GM12878 (cell line): ENCODE measurements around the gene DDX23. TPM values are rescaled to one million over a fixed set of nuclear protein-coding genes. Genes with fewer than 3 reads are reported as not detected.

ENCODE experiments used
- ATAC-seq: fragments of 200-7000 bp; cut with Tn5 transposase; 3 replicates; pipeline ENCODE4 v1.9.1; 2020; ENCODE audit warnings: mild to moderate bottlenecking, moderate library complexity
- BruUV-seq: library from RNA; stranded (reverse); fragments of 400-500 nt; replicated peaks from 2 replicates; lab custom pipeline; 2021; lab: Mats Ljungman, UMichigan
- CTCF ChIA-PET: fragments of 300-600 bp; sonication (Branson Sonifier 250); formaldehyde crosslinking; extraction: SDS; loops from one replicate; lab custom pipeline; 2021; ENCODE audit warnings: inconsistent platforms; lab: Yijun Ruan, JAX
- POLR2A ChIA-PET: fragments of 350-600 bp; formaldehyde crosslinking; extraction: SDS; loops from one replicate; lab custom pipeline; 2021; ENCODE audit warnings: inconsistent platforms; lab: Charles Lee
- RAD21 ChIA-PET: fragments of 300-600 bp; sonication (Branson Sonifier 250); formaldehyde crosslinking; loops from one replicate; lab custom pipeline; 2023; ENCODE audit warnings: antibody characterized with exemption; ENCODE audit not compliant: unreplicated experiment; lab: Charles Lee
- SMC1A ChIA-PET: fragments of 300-600 bp; sonication (Branson Sonifier 250); formaldehyde crosslinking; loops from one replicate; lab custom pipeline; 2023; ENCODE audit not compliant: unreplicated experiment, uncharacterized antibody; lab: Charles Lee
- DNase-seq: peaks from one replicate; pipeline ENCODE4 v3.0.0-alpha.2; 2011; ENCODE audit warnings: low read depth, low spot score
- FAIRE-seq: peaks from 3 replicates; lab custom pipeline; 2011; peaks lifted over from hg19 to GRCh38; lab: Jason Lieb, UNC
- H2AFZ ChIP-seq: 2 replicates; pipeline ENCODE4 v1.6.0; 2011; ENCODE audit warnings: low read depth, low read length, control low read depth; ENCODE audit not compliant: control insufficient read depth
- H3K27ac ChIP-seq: 2 replicates; pipeline ENCODE4 v1.5.1; 2011; ENCODE audit warnings: control low read depth; ENCODE audit not compliant: control insufficient read depth, insufficient read depth
- H3K27me3 ChIP-seq, 2 experiments: replicated peaks in 1 of 2; 2 replicates each; pipeline versions ENCODE4 v1.6.0 to v1.6.1; 2011; ENCODE audit warnings: low read length in 1 of 2; ENCODE audit not compliant: control insufficient read depth in 2 of 2, insufficient read depth in 2 of 2
- H3K36me3 ChIP-seq, 2 experiments: 2 replicates each; pipeline ENCODE4 v1.5.1; 2011; ENCODE audit warnings: low read length in 1 of 2; ENCODE audit not compliant: control insufficient read depth in 2 of 2, insufficient read depth in 2 of 2
- H3K4me1 ChIP-seq: 2 replicates; pipeline ENCODE4 v1.6.1; 2011; ENCODE audit warnings: mild to moderate bottlenecking, low read length, moderate library complexity, mixed read lengths; ENCODE audit not compliant: control insufficient read depth, insufficient read depth
- H3K4me2 ChIP-seq: 2 replicates; pipeline ENCODE4 v1.6.0; 2011; ENCODE audit warnings: control low read depth; ENCODE audit not compliant: control insufficient read depth, insufficient read depth
- H3K4me3 ChIP-seq: fragments of 200-600 bp; sonication (generic); 2 replicates; pipeline ENCODE4 v1.5.1; 2016
- H3K79me2 ChIP-seq: 2 replicates; pipeline ENCODE4 v1.6.0; 2011; ENCODE audit warnings: low read length; ENCODE audit not compliant: control insufficient read depth, insufficient read depth
- H3K9ac ChIP-seq: 2 replicates; pipeline ENCODE4 v1.8.0; 2011; ENCODE audit warnings: low read length, control low read depth, mixed read lengths; ENCODE audit not compliant: control insufficient read depth, insufficient read depth
- H3K9me3 ChIP-seq: replicated peaks from 3 replicates; pipeline ENCODE4 v1.5.1; 2011; ENCODE audit warnings: mild to moderate bottlenecking, low read length; ENCODE audit not compliant: control insufficient read depth, insufficient read depth
- H4K20me1 ChIP-seq: 2 replicates; pipeline ENCODE4 v1.6.0; 2011; ENCODE audit not compliant: control insufficient read depth, insufficient read depth
- ATF7 ChIP-seq: fragments of 450-650 bp; IDR thresholded peaks from 2 replicates; pipeline ENCODE4 v1.6.1; 2016; ENCODE audit warnings: low read depth, mild to moderate bottlenecking
- CEBPZ ChIP-seq: fragments of 150-350 bp; IDR thresholded peaks from 2 replicates; pipeline ENCODE4 v1.6.1; 2016; ENCODE audit warnings: low read depth, low read length
- CHD4 ChIP-seq: fragments of 200-600 bp; sonication (generic); IDR thresholded peaks from 2 replicates; pipeline ENCODE4 v1.6.1; 2016; ENCODE audit warnings: mild to moderate bottlenecking
- E4F1 ChIP-seq: fragments of 450-650 bp; IDR thresholded peaks from 2 replicates; pipeline ENCODE4 v1.6.1; 2018; ENCODE audit warnings: borderline replicate concordance, mild to moderate bottlenecking; ENCODE audit not compliant: partially characterized antibody
- HDAC6 ChIP-seq: fragments of 200-600 bp; sonication (generic); IDR thresholded peaks from one replicate; pipeline ENCODE4 v1.8.0; 2017; ENCODE audit warnings: antibody characterized with exemption; ENCODE audit not compliant: unreplicated experiment
- IRF5 ChIP-seq: fragments of 450-650 bp; IDR thresholded peaks from 2 replicates; pipeline ENCODE4 v1.6.1; 2017; ENCODE audit warnings: borderline replicate concordance
- KDM1A ChIP-seq: fragments of 200-600 bp; sonication (generic); IDR thresholded peaks from 2 replicates; pipeline ENCODE4 v1.6.1; 2016; ENCODE audit warnings: borderline replicate concordance
- MTA3 ChIP-seq: IDR thresholded peaks from 2 replicates; pipeline ENCODE4 v1.6.1; 2012; ENCODE audit warnings: low read length, inconsistent platforms, borderline replicate concordance
- MYB ChIP-seq: fragments of 150-350 bp; IDR thresholded peaks from 2 replicates; pipeline ENCODE4 v1.6.1; 2014; ENCODE audit warnings: mild to moderate bottlenecking, low read depth, low read length, borderline replicate concordance
- POLR2AphosphoS2 ChIP-seq: IDR thresholded peaks from 2 replicates; pipeline ENCODE4 v1.6.1; 2011; ENCODE audit warnings: low read depth, mild to moderate bottlenecking, low read length, improper control_type of control experiment, moderate library complexity
- RELA ChIP-seq: fragments of 450-650 bp; IDR thresholded peaks from 2 replicates; pipeline ENCODE4 v1.8.0; 2014; ENCODE audit warnings: borderline replicate concordance; ENCODE audit not compliant: partially characterized antibody
- ZNF384 ChIP-seq: IDR thresholded peaks from 2 replicates; pipeline ENCODE4 v1.6.1; 2012; ENCODE audit warnings: low read depth, mild to moderate bottlenecking, low read length, improper control_type of control experiment, borderline replicate concordance
- ZNF687 ChIP-seq: fragments of 450-650 bp; IDR thresholded peaks from 2 replicates; pipeline ENCODE4 v1.6.1; 2017; ENCODE audit warnings: mild to moderate bottlenecking, moderate library complexity
- WGBS: methylation state at CpG from one replicate; pipeline ENCODE4 v1.1.6; 2016; ENCODE audit warnings: low lambda C conversion rate; ENCODE audit not compliant: insufficient replicate concordance, insufficient coverage; ENCODE audit errors: missing lambda C conversion rate; 5-methylcytosine and 5-hydroxymethylcytosine counted together
- in situ Hi-C: fragments of 300-500 bp; cut with MboI; formaldehyde crosslinking; loops from 9 replicates; pipeline ENCODE4 v1.14.3; 2018; ENCODE audit warnings: mixed read lengths
- intact Hi-C: fragments of 100-400 bp; cut with micrococcal nuclease; formaldehyde crosslinking; loops from one replicate; pipeline ENCODE4 v1.14.2; 2022; ENCODE audit not compliant: unreplicated experiment
- polyA plus RNA-seq, 11 experiments: library from polyadenylated mRNA; depleted of rRNA in 4 of 11; unstranded in 6 of 11; stranded (reverse) in 5 of 11; fragments of >200 nt; fragmentation: Nextera tagmentation in 4 of 11; fragmentation: Illumina TruSeq in 1 of 11; extraction: Ambion mirVana in 4 of 11; extraction: Trizol in 1 of 11; gene quantifications; 1 replicate in 1 of 11; 2 replicates in 10 of 11; pipeline versions ENCODE4 v1.2.1 to v1.2.3, GENCODE V29; 2011 to 2016; ENCODE audit warnings: inconsistent platforms in 2 of 11, missing spikeins in 2 of 11, low read depth in 1 of 11
- total RNA-seq, 4 experiments: library from RNA; depleted of rRNA in 3 of 4; stranded (reverse); fragments of >200 nt in 3 of 4; fragmentation: Illumina TruSeq in 1 of 4; extraction: Trizol in 1 of 4; gene quantifications; 2 replicates each; pipeline versions ENCODE4 v1.2.1 to v1.2.3, GENCODE V29; 2013 to 2021

Gene DDX23
- total and polyA plus RNA-seq, 10 of the 15 experiments (the other 5 are each of a cell fraction or from before 2014, with no cell fraction given): 25.8 to 107 (median 77.4) TPM

- POLR2A ChIA-PET: no interaction called here
These were observed 28.7 kb upstream of the DDX23 start for GRCh38 chr12:48880647-48881046.

More at GRCh38 chr12:48880647-48881046, 28.7 kb upstream of the DDX23 start:
- ATAC-seq (no peak), DNase-seq (no peak), FAIRE-seq (no peak)
- Histone ChIP-seq H3K4me2 (no peak overlapping the region), H3K36me3 (no peaks in the 10 kb centered on the region), H3K9ac (no peak overlapping the region), H3K4me3 (no peak overlapping the region), H3K9me3 (no peaks in the 10 kb centered on the region), H3K4me1 (no peaks in the 10 kb centered on the region), H3K27ac (no peak overlapping the region), H2AFZ (no peak overlapping the region), H3K27me3 (peaks cover 4 to 12% of the 10 kb centered on the region in 2 experiments; a peak in 3 of 4 replicates), H3K79me2 (no peaks in the 10 kb centered on the region), H4K20me1 (no peaks in the 10 kb centered on the region)
- ChIA-PET RAD21 (interaction anchor here (1.4 kb wide), 1 partner anchor 27 kb away, joined by 5 read pairs; no protein-coding TSS in a partner anchor), SMC1A (no interaction called here), CTCF (interaction anchor here (0.8 to 2.7 kb wide), 6 partner anchors 20 to 107 kb away, joined by 3 to 14 read pairs (median 4); partner anchors contain the start of gene DDX23)
- intact Hi-C loops: no loop called here
- BruUV-seq: no TSS peak
- TF ChIP-seq POLR2AphosphoS2 (no peak), MTA3 (no peak), RELA (no peak), ZNF384 (no peak), ZNF687 (no peak), CEBPZ (no peak), MYB (no peak), KDM1A (no peak), HDAC6 (no peak), ATF7 (no peak), CHD4 (no peak), IRF5 (no peak), E4F1 (no peak)
- 38% methylated on average over 9 of the region's 9 CpGs for WGBS
- in situ Hi-C loops: no loop called here
